NB4 (cell line): Measurements from ENCODE around the gene APEH.

Experiments
- DNase-seq: peaks from one replicate; pipeline ENCODE4 v3.0.0; 2010; ENCODE audit warnings: low read depth
- H3K4me3 ChIP-seq: one replicate; pipeline ENCODE4 v1.5.1; 2011; ENCODE audit warnings: mild to moderate bottlenecking, low read depth, low read length, moderate library complexity
- CTCF ChIP-seq: IDR thresholded peaks from one replicate; pipeline ENCODE4 v1.5.1; 2012; ENCODE audit warnings: low read depth, low read length
- MYC ChIP-seq: IDR thresholded peaks from 2 replicates; pipeline ENCODE4 v1.6.1; 2011; ENCODE audit warnings: low read depth, low read length
- POLR2A ChIP-seq: IDR thresholded peaks from 2 replicates; pipeline ENCODE4 v1.6.1; 2011; ENCODE audit warnings: mild to moderate bottlenecking; ENCODE audit not compliant: insufficient read length; ENCODE audit errors: extremely low read depth
- TF ChIP-seq, protein P1 (sequence below): IDR thresholded peaks from 2 replicates; pipeline ENCODE4 v1.6.1; 2011; ENCODE audit warnings: low read depth, low read length

APEH gene

DNA sequence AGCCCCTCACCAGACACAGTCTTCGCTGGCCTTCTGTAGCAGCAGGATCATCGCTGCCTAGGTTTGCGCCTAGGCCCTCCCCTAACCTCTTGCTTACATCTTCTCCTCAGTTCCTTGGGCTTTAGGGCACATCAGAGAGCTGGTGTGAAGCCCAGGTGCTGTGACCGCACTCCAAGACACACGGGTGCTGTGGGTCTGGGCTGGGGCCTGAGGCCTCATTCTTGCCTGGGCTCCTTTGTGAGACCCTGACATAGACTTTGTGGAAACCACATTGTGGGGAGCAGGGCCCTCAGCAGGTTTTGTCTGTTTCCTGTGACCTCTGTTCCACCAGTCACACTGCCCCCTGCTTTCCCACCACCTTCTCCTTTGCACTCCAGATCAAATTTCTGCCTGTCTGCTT is 37.3 kb downstream of the APEH start:
- DNase-seq, result no peak
- TF ChIP-seq, protein P1, sequence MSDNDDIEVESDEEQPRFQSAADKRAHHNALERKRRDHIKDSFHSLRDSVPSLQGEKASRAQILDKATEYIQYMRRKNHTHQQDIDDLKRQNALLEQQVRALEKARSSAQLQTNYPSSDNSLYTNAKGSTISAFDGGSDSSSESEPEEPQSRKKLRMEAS, result no peak
- TF ChIP-seq MYC (no peak), CTCF (no peak), POLR2A (no peak)
- H3K4me3 ChIP-seq, result no peak overlapping the region

GRCh38 chr3:49712166-49712565 is 38.0 kb downstream of the APEH start:
- TF ChIP-seq MYC (no peak), CTCF (no peak)
- TF ChIP-seq, protein P1, result no peak
- DNase-seq, result no peak
- no peak overlapping the region for H3K4me3 ChIP-seq

- H3K4me3 ChIP-seq, result no peak overlapping the region
- no peak for TF ChIP-seq MYC
- TF ChIP-seq, protein P1, result no peak
- no peak for TF ChIP-seq CTCF
- no peak for TF ChIP-seq POLR2A
- peak; percentile 53 for DNase-seq
These were observed 38.6 kb downstream of the APEH start for GRCh38 chr3:49712631-49713317.

GRCh38 chr3:49713336-49714105 is 39.4 kb downstream of the APEH start:
- TF ChIP-seq CTCF (no peak), MYC (no peak), POLR2A (no peak)
- TF ChIP-seq, protein P1, result no peak
- no peak overlapping the region for H3K4me3 ChIP-seq
- no peak for DNase-seq

DNA sequence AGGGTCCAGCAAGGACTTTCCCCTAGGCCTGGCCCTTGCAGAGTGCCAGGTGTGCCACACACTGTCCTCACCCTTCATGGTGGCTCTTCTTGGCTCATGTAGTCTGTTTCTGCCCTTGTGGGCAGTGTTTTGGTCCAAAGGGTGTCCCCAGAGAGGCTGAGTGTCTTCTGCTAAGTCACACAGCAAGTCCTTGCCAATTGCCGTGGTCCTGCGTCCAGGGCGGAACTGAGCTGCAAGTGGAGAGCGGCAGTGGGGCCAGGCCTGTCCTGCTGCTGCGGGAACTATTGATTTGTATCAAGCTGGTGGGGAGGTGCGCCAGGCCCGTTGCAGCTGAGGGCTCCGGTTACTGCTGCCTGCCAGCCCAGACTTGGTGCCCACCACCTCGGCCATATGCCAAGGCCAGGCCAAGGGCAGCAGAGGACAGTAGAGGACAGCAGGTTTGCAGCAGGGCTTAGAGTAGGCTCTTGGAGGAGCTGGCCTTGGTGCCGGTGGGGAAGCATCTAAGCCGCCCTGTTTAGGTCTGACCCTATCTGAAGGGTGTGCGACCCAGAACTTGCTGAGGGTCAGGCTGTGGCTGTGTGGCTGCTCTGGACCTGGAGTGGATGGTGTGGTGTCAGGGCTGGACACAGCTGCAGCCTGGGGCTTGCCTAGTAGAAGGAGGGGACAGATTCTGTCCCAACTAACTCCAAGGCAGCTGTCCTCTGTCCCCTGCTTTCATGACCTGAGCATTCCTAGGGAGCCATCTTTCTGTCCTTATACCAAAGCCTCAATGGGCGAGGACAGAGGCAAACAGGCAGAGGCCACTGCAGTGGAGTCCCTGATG is 40.8 kb downstream of the APEH start:
- no peak for TF ChIP-seq MYC
- TF ChIP-seq, protein P1, result no peak
- DNase-seq, result no peak
- H3K4me3 ChIP-seq, result no peak overlapping the region
